K562 (cell line): ENCODE results near the gene DGCR2. TPM values are rescaled to one million over a fixed set of nuclear protein-coding genes. Genes with fewer than 3 reads are reported as not detected.

Source experiments
- ASH1L ChIP-seq: fragments of 450-650 bp; IDR thresholded peaks from 2 replicates; pipeline ENCODE4 v1.6.1; 2018; ENCODE audit warnings: borderline replicate concordance, mild to moderate bottlenecking, low read depth; ENCODE audit not compliant: partially characterized antibody
- BCOR ChIP-seq: fragments of 450-650 bp; IDR thresholded peaks from 2 replicates; pipeline ENCODE4 v1.6.1; 2016
- BRCA1 ChIP-seq, 2 experiments: fragments of 450-650 bp in 1 of 2; sonication (generic) in 1 of 2; formaldehyde crosslinking in 1 of 2; IDR thresholded peaks; 2 replicates each; pipeline versions ENCODE4 v1.5.0 to v1.6.1; 2017 to 2020; ENCODE audit warnings: mild to moderate bottlenecking in 1 of 2, missing genetic modification reagents in 1 of 2
- CBFA2T3 ChIP-seq: fragments of 450-650 bp; IDR thresholded peaks from 2 replicates; pipeline ENCODE4 v1.6.1; 2017
- CCAR2 ChIP-seq: fragments of 200-400 bp; formaldehyde crosslinking; IDR thresholded peaks from 2 replicates; pipeline ENCODE4 v1.6.1; 2017; ENCODE audit warnings: mild to moderate bottlenecking, low read depth, low read length
- COPS2 ChIP-seq: fragments of 450-650 bp; conservative IDR thresholded peaks from 2 replicates; pipeline ENCODE4 v1.6.1; 2016; ENCODE audit warnings: mild to moderate bottlenecking, moderate library complexity
- DIDO1 ChIP-seq: fragments of 450-650 bp; IDR thresholded peaks from 2 replicates; pipeline ENCODE4 v1.6.1; 2016; ENCODE audit warnings: low read depth, missing biosample characterization, missing genetic modification characterization
- ELF2 ChIP-seq: fragments of 250-450 bp; sonication (Bioruptor Pico); IDR thresholded peaks from 2 replicates; pipeline ENCODE4 v1.5.0; 2021; ENCODE audit warnings: mild to moderate bottlenecking
- FOXA3 ChIP-seq, 2 experiments: fragments of 450-650 bp in 1 of 2; sonication (generic) in 1 of 2; formaldehyde crosslinking; IDR thresholded peaks in 1 of 2; conservative IDR thresholded peaks in 1 of 2; 2 replicates each; pipeline versions ENCODE4 v1.4.0 to v1.8.0; 2020 to 2022; ENCODE audit warnings: mild to moderate bottlenecking in 2 of 2, missing genetic modification reagents in 1 of 2
- HES1 ChIP-seq: fragments of 450-650 bp; IDR thresholded peaks from 2 replicates; pipeline ENCODE4 v1.6.1; 2016; ENCODE audit warnings: low read depth, mild to moderate bottlenecking, moderate library complexity
- HMG20B ChIP-seq: fragments of 250-450 bp; sonication (Bioruptor Pico); IDR thresholded peaks from 2 replicates; pipeline ENCODE4 v1.5.0; 2021; ENCODE audit warnings: mild to moderate bottlenecking
- IRF2 ChIP-seq: sonication (generic); formaldehyde crosslinking; IDR thresholded peaks from 2 replicates; pipeline ENCODE4 v1.8.1; 2022; ENCODE audit warnings: mild to moderate bottlenecking, missing genetic modification reagents
- JUN ChIP-seq, 2 experiments: sonication (generic) in 1 of 2; formaldehyde crosslinking in 1 of 2; IDR thresholded peaks; 2 replicates each; pipeline versions ENCODE4 v1.6.1 to v1.8.0; 2012 to 2022; ENCODE audit warnings: borderline replicate concordance in 2 of 2, mild to moderate bottlenecking in 2 of 2, improper control_type of control experiment in 1 of 2, low read depth in 1 of 2, low read length in 1 of 2, missing genetic modification reagents in 1 of 2
- KAT8 ChIP-seq: fragments of 450-650 bp; IDR thresholded peaks from 2 replicates; pipeline ENCODE4 v1.6.1; 2016; ENCODE audit warnings: low read depth, mild to moderate bottlenecking
- MBD1 ChIP-seq: fragments of 250-450 bp; sonication (Bioruptor Pico); IDR thresholded peaks from 2 replicates; pipeline ENCODE4 v1.8.0; 2022; ENCODE audit warnings: inconsistent platforms
- MTA2 ChIP-seq: fragments of 450-650 bp; IDR thresholded peaks from 2 replicates; pipeline ENCODE4 v1.6.1; 2016; ENCODE audit warnings: low read depth
- OTX1 ChIP-seq: fragments of 450-650 bp; formaldehyde crosslinking; IDR thresholded peaks from 2 replicates; pipeline ENCODE4 v1.4.0; 2022; ENCODE audit warnings: mild to moderate bottlenecking
- STAG1 ChIP-seq: sonication (generic); formaldehyde crosslinking; IDR thresholded peaks from 2 replicates; pipeline ENCODE4 v1.5.0; 2020; ENCODE audit warnings: missing genetic modification reagents, borderline replicate concordance
- ZFX ChIP-seq: sonication (generic); formaldehyde crosslinking; IDR thresholded peaks from 2 replicates; pipeline ENCODE4 v1.8.0; 2022; ENCODE audit warnings: mild to moderate bottlenecking, missing genetic modification reagents, moderate library complexity
- ZNF224 ChIP-seq: sonication (generic); formaldehyde crosslinking; IDR thresholded peaks from 2 replicates; pipeline ENCODE4 v1.8.0; 2022; ENCODE audit warnings: mild to moderate bottlenecking, missing genetic modification reagents
- ZNF232 ChIP-seq: sonication (generic); formaldehyde crosslinking; IDR thresholded peaks from 2 replicates; pipeline ENCODE4 v1.8.0; 2022; ENCODE audit warnings: mild to moderate bottlenecking, missing genetic modification reagents
- ZNF277 ChIP-seq: fragments of 250-450 bp; sonication (Bioruptor Pico); IDR thresholded peaks from 2 replicates; pipeline ENCODE4 v1.8.0; 2022; ENCODE audit warnings: inconsistent platforms, mild to moderate bottlenecking, moderate library complexity, borderline replicate concordance
- ZNF408 ChIP-seq: fragments of 250-450 bp; sonication (Bioruptor Pico); IDR thresholded peaks from 2 replicates; pipeline ENCODE4 v1.4.0; 2020; ENCODE audit warnings: low read depth, mild to moderate bottlenecking, moderate library complexity
- ZNF518B ChIP-seq: fragments of 250-450 bp; sonication (Bioruptor Pico); IDR thresholded peaks from 2 replicates; pipeline ENCODE4 v1.5.0; 2021; ENCODE audit warnings: mild to moderate bottlenecking, moderate library complexity
- polyA plus RNA-seq, 8 experiments: library from polyadenylated mRNA; depleted of rRNA in 4 of 8; stranded (reverse) in 5 of 8; unstranded in 3 of 8; fragments of >200 nt; fragmentation: Nextera tagmentation in 2 of 8; fragmentation: Illumina TruSeq in 1 of 8; extraction: Ambion mirVana in 2 of 8; extraction: Trizol in 1 of 8; gene quantifications; 2 replicates each; pipeline versions ENCODE4 v1.2.1 to v1.2.3, GENCODE V29; 2011 to 2014; ENCODE audit warnings: inconsistent platforms in 1 of 8, missing spikeins in 1 of 8
- total RNA-seq, 7 experiments: library from RNA; depleted of rRNA in 6 of 7; stranded (reverse); fragments of >200 nt in 6 of 7; fragmentation: Illumina TruSeq in 2 of 7; extraction: Trizol in 2 of 7; gene quantifications; 2 replicates each; pipeline versions ENCODE4 v1.2.1 to v1.2.3, GENCODE V29; 2011 to 2021; ENCODE audit warnings: low replicate concordance in 1 of 7

DGCR2 gene
- total and polyA plus RNA-seq, 9 of the 15 experiments (the other 6 are each of a cell fraction or from before 2014, with no cell fraction given): 0.69 to 101 (median 56.4) TPM

GRCh38 chr22:19044381-19044780 is 77.8 kb downstream of the DGCR2 start (continued):
- TF ChIP-seq KAT8: no peak
- TF ChIP-seq ZFX: no peak
- no peak for TF ChIP-seq OTX1
- peak; percentile 17; the same call in 1 of the 2 replicates for TF ChIP-seq STAG1 (CRISPR knock-in tag)
- TF ChIP-seq IRF2 (CRISPR knock-in tag): no peak
- TF ChIP-seq HES1: no peak
- no peak for TF ChIP-seq CCAR2
- TF ChIP-seq DIDO1 (tag): no peak
- TF ChIP-seq COPS2: no peak
- no peak for TF ChIP-seq BRCA1 (IDR thresholded peaks at IDR 0.05)
- no peak for TF ChIP-seq BRCA1 (CRISPR knock-in tag; IDR thresholded peaks at IDR 0.05)
- TF ChIP-seq BCOR: no peak
- no peak for TF ChIP-seq JUN (IDR thresholded peaks at IDR 0.05; ENCODE audit: borderline replicate concordance, low read depth, low read length)
- TF ChIP-seq JUN (CRISPR knock-in tag; IDR thresholded peaks at IDR 0.05; ENCODE audit: borderline replicate concordance): no peak
- no peak for TF ChIP-seq ZNF224 (CRISPR knock-in tag)
- TF ChIP-seq ZNF232 (CRISPR knock-in tag): no peak
- no peak for TF ChIP-seq MBD1 (CRISPR knock-in tag)
- no peak for TF ChIP-seq HMG20B (CRISPR knock-in tag)
- no peak for TF ChIP-seq ZNF408 (CRISPR knock-in tag)
- TF ChIP-seq CBFA2T3: no peak
- no peak for TF ChIP-seq ASH1L
- no peak for TF ChIP-seq FOXA3 (CRISPR knock-in tag; conservative IDR thresholded peaks at IDR 0.05 in 1 of 2, IDR thresholded peaks at IDR 0.05 in 1 of 2)
- no peak for TF ChIP-seq ZNF518B (CRISPR knock-in tag)
- TF ChIP-seq ZNF277 (CRISPR knock-in tag): no peak
- no peak for TF ChIP-seq ELF2 (CRISPR knock-in tag)
- TF ChIP-seq MTA2: no peak
